ENCODE measurements around the gene LUM.

The LUM gene

GRCh38 chr12:91100906-91101305 lies 10.4 kb downstream of the LUM start:
- Histone ChIP-seq H3K4me3 (IDR thresholded peaks at IDR 0.05; ENCODE audit: insufficient read depth, low read depth, low read length) (no peak overlapping the region), H3K36me3 (ENCODE audit: insufficient read depth) (no peaks in the 10 kb centered on the region), H4K20me1 (ENCODE audit: insufficient read depth) (no peaks in the 10 kb centered on the region), H3K4me2 (no peak overlapping the region), H2AFZ (ENCODE audit: low read depth) (no peak overlapping the region), H3K27ac (no peak overlapping the region), H3K27me3 (ENCODE audit: insufficient read depth, low read depth) (no peaks in the 10 kb centered on the region), H3K9ac (no peak overlapping the region), H3K4me1 (ENCODE audit: low read depth, poor library complexity, severe bottlenecking) (no peaks in the 10 kb centered on the region), H3K79me2 (ENCODE audit: insufficient read depth, low read depth) (no peaks in the 10 kb centered on the region)
- TF ChIP-seq, protein P1, sequence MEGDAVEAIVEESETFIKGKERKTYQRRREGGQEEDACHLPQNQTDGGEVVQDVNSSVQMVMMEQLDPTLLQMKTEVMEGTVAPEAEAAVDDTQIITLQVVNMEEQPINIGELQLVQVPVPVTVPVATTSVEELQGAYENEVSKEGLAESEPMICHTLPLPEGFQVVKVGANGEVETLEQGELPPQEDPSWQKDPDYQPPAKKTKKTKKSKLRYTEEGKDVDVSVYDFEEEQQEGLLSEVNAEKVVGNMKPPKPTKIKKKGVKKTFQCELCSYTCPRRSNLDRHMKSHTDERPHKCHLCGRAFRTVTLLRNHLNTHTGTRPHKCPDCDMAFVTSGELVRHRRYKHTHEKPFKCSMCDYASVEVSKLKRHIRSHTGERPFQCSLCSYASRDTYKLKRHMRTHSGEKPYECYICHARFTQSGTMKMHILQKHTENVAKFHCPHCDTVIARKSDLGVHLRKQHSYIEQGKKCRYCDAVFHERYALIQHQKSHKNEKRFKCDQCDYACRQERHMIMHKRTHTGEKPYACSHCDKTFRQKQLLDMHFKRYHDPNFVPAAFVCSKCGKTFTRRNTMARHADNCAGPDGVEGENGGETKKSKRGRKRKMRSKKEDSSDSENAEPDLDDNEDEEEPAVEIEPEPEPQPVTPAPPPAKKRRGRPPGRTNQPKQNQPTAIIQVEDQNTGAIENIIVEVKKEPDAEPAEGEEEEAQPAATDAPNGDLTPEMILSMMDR (conservative IDR thresholded peaks at IDR 0.05; ENCODE audit: low read depth, low read length), result no peak

- Histone ChIP-seq H3K36me3 (ENCODE audit: insufficient read depth) (no peaks in the 10 kb centered on the region), H4K20me1 (ENCODE audit: insufficient read depth) (no peaks in the 10 kb centered on the region), H3K4me2 (no peak overlapping the region), H3K27me3 (ENCODE audit: insufficient read depth, low read depth) (no peaks in the 10 kb centered on the region), H3K4me3 (IDR thresholded peaks at IDR 0.05; ENCODE audit: insufficient read depth, low read depth, low read length) (no peak overlapping the region), H3K9ac (no peak overlapping the region), H3K79me2 (ENCODE audit: insufficient read depth, low read depth) (no peaks in the 10 kb centered on the region), H3K4me1 (ENCODE audit: low read depth, poor library complexity, severe bottlenecking) (no peaks in the 10 kb centered on the region), H3K27ac (no peak overlapping the region), H2AFZ (ENCODE audit: low read depth) (no peak overlapping the region)
- TF ChIP-seq, protein P1 (conservative IDR thresholded peaks at IDR 0.05; ENCODE audit: low read depth, low read length), result no peak
Observed at GRCh38 chr12:91099836-91100235, 11.5 kb downstream of the LUM start.

GRCh38 chr12:91099341-91099740 lies 12.0 kb downstream of the LUM start:
- Histone ChIP-seq H3K79me2 (ENCODE audit: insufficient read depth, low read depth) (no peaks in the 10 kb centered on the region), H3K9ac (no peak overlapping the region), H3K27ac (no peak overlapping the region), H3K36me3 (ENCODE audit: insufficient read depth) (no peaks in the 10 kb centered on the region), H3K4me3 (IDR thresholded peaks at IDR 0.05; ENCODE audit: insufficient read depth, low read depth, low read length) (no peak overlapping the region), H3K4me2 (no peak overlapping the region), H4K20me1 (ENCODE audit: insufficient read depth) (no peaks in the 10 kb centered on the region), H3K27me3 (ENCODE audit: insufficient read depth, low read depth) (no peaks in the 10 kb centered on the region), H2AFZ (ENCODE audit: low read depth) (no peak overlapping the region), H3K4me1 (ENCODE audit: low read depth, poor library complexity, severe bottlenecking) (peaks cover 2% of the 10 kb centered on the region)
- TF ChIP-seq, protein P1 (conservative IDR thresholded peaks at IDR 0.05; ENCODE audit: low read depth, low read length), result no peak

DNA sequence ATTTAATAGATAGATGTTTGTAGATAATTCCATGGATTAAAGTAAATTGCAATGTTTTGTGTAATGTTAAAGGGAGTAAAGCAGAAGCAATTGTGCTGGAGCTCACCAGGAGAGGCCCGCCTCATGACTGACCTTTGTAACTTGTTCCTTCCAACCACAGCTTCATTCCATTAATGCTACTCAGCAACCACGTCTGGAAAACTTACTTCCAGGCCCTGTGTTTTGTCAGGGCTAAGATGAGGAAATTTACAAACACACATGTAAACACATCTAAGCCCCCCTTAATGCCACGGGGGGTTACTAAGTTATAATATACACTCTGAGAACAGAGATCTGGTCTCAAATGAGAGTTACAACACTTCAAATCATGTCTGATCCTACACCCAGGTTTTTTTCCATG lies 12.4 kb downstream of the LUM start:
- Histone ChIP-seq H3K9ac (no peak overlapping the region), H3K27ac (no peak overlapping the region), H2AFZ (ENCODE audit: low read depth) (no peak overlapping the region), H3K4me2 (no peak overlapping the region), H3K4me3 (IDR thresholded peaks at IDR 0.05; ENCODE audit: insufficient read depth, low read depth, low read length) (no peak overlapping the region), H3K27me3 (ENCODE audit: insufficient read depth, low read depth) (no peaks in the 10 kb centered on the region), H4K20me1 (ENCODE audit: insufficient read depth) (no peaks in the 10 kb centered on the region), H3K36me3 (ENCODE audit: insufficient read depth) (no peaks in the 10 kb centered on the region), H3K79me2 (ENCODE audit: insufficient read depth, low read depth) (no peaks in the 10 kb centered on the region), H3K4me1 (ENCODE audit: low read depth, poor library complexity, severe bottlenecking) (peaks cover 6% of the 10 kb centered on the region)
- TF ChIP-seq, protein P1 (conservative IDR thresholded peaks at IDR 0.05; ENCODE audit: low read depth, low read length), result no peak

Data from KMS-11 (cell line).